Measurements from ENCODE around the gene SNRNP25. TPM values are rescaled to one million over a fixed set of nuclear protein-coding genes. Genes with fewer than 3 reads are reported as not detected.

SNRNP25 gene
- total RNA-seq, 2 donors from 2014 or later: 11.2 to 11.6 TPM

GRCh38 chr16:60929-61878, 7.6 kb downstream of the SNRNP25 start:
- intact Hi-C loops (cut with DNase I): no loop called here
- no peak for DNase-seq (ENCODE audit: low spot score)

DNA sequence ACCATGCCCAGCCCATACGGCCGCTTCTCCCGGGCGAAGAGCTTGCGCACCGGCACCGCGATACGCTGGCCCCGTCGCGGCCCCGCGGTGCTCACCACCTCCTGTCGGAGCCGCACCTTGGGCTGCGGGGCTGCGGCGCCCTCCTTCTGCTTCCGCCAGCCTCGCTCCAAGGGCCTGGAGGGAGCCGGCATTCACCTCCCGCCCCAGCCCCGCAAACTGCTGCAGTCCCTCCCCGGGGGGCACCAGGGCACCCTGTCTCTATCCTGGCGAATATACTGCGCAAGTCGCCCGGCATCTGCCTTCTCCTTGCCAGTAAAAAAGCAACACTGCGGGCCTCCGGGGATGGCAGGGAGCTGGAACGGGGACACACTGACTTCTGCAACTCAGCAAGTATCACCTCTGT, 8.3 kb downstream of the SNRNP25 start:
- intact Hi-C loops (cut with DNase I): no loop called here

DNA sequence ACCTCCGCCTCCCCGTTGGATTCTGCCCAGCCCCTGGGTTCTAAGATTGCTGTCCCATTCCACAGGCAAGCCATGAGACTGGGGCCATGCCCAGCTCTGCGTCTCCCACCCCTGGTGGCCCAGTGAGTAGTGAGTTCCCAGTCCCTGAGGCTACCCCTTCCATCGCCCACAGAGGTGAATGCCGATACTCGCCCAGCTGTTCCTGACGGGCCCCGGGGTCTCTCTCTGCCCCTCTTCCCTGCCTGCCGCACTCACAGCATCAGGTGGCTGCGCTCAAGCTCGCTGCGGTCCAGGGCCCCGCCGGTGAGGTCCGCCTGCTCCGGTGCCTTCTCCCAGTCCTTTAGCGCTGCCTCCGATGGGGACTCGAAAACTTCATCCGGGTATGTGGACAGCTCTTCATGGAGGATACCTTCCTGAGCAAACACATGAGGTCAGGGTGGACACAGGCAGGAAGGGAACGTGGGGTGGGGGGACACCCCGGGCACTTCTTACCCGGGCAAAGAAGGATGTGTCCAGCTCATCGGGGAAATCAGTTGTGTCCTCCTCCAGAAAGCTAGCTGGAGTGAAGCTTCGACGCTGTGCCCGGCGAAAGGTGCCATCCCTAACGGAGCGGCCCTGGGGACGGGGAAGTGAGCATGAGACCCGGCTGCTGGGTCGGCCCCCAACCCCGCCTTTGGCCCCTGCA, 8.8 kb downstream of the SNRNP25 start:
- intact Hi-C loops (cut with DNase I): no loop called here
- DNase-seq (ENCODE audit: low spot score): no peak

More for the DNA sequence above, 8.3 kb downstream of the SNRNP25 start:
- no peak for DNase-seq (ENCODE audit: low spot score)

DNA sequence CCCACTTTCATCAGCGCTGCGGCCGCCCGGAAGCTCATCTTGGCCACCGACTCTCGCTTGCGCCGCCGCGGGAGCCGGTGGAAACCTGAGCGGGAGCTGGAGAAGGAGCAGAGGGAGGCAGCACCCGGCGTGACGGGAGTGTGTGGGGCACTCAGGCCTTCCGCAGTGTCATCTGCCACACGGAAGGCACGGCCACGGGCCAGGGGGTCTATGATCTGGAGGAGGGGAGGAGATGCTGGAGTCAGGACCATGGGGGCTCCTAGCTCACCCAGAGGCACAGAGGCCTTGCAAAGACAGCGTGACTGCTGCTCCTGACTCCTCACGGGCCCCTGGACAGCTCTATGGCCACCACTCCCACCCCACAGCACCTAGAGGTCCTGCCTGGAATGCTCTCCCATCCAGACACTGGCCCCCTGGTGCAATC, 9.4 kb downstream of the SNRNP25 start:
- intact Hi-C loops (cut with DNase I): loop anchor here in 1 of 2 donors (1.0 kb wide), 1 partner anchor 27 kb away; no protein-coding TSS in a partner anchor
- DNase-seq (ENCODE audit: low spot score): no peak

GRCh38 chr16:63466-63865, 9.8 kb downstream of the SNRNP25 start:
- intact Hi-C loops (cut with DNase I): loop anchor here in 1 of 2 donors (1.0 kb wide), 1 partner anchor 27 kb away; no protein-coding TSS in a partner anchor
- DNase-seq (ENCODE audit: low spot score): no peak

GRCh38 chr16:63998-64913, 10.6 kb downstream of the SNRNP25 start:
- no peak for DNase-seq (ENCODE audit: low spot score)
- intact Hi-C loops (cut with DNase I): loop anchor here (1.0 to 2.0 kb wide), 2 partner anchors 26 to 33 kb away; no protein-coding TSS in a partner anchor

DNA sequence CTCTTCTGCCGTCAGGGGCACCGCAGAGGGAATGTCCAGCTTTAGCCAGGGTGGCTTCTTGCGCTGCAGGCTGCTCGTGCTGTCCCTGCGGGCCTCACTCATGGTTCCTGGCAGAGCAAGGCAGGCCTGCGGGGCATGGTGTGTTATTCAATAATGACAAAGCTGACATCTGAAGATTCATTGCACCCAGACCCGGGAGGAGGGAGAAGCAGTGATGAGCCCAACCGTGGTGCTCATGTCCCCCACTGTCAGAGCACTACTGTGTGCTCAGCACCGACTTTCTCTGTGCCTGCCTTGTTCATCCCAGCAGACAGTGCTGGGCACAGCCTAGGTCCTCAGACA, 11.3 kb downstream of the SNRNP25 start:
- DNase-seq (ENCODE audit: low spot score): no peak
- intact Hi-C loops (cut with DNase I): loop anchor here in 1 of 2 donors (2.0 kb wide), 1 partner anchor 32 kb away; no protein-coding TSS in a partner anchor

DNA sequence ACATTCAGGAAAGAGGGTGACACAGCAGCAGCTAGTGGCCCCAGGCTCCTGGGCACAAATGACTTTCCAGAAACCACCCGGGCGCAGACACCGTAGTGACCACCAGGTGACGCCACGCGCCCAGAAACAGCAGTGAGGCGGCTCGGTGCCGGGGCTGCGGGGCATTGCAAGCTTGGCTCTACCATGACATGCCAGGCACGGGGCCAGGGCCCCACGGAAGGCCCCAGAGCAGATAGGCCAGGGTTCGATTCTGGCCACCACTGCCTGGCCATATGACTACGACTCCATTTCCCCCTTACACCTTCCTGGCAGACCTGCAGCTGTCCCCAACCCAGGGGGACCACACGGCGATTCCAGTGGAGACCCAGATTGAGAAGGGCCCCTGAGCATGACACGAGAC, 12.1 kb downstream of the SNRNP25 start:
- DNase-seq (ENCODE audit: low spot score): peak; percentile 96
- intact Hi-C loops (cut with DNase I): loop anchor here in 1 of 2 donors (2.0 kb wide), 1 partner anchor 31 kb away; no protein-coding TSS in a partner anchor

DNA sequence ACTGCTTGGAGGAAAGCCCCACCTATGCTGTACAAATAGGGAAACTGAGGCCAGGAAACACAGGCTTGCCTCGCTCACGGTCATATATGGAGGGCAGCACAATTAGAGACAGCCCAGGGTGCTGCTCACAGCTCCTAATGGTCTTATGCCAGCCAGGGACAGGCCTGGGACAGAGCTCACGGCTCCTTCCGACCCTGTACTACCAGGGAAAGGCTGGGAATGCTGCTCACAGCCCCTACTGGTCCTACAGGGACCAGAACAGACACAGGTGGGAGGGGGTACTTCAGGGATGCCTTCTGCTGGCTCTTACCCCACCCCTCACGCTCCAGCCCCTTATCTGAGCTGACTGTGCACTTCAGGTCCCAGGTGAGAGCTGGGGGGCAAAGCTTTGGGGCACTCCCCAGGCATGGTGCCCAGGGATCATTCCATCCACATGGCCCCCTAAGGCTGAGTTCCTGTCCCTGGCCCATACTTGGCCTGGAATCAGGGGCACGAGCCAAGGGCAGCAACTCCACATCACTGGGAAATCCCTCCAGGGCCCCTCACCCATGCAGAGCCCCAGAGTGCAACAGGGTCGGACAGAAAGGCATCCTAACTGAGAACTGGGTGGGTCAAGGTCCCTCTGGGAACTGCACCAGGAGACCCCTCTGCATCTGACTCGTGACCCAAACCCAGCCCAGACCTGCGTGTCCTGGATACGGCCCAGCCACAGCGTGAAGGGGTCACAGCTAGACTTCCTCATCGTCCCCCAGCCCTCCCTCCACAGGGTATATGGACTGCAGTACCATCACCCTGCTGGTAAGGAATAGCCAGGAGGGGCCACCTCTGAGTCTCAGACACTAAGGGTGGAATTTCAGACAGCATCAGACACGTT, 12.9 kb downstream of the SNRNP25 start:
- no peak for DNase-seq (ENCODE audit: low spot score)
- intact Hi-C loops (cut with DNase I): no loop called here

DNA sequence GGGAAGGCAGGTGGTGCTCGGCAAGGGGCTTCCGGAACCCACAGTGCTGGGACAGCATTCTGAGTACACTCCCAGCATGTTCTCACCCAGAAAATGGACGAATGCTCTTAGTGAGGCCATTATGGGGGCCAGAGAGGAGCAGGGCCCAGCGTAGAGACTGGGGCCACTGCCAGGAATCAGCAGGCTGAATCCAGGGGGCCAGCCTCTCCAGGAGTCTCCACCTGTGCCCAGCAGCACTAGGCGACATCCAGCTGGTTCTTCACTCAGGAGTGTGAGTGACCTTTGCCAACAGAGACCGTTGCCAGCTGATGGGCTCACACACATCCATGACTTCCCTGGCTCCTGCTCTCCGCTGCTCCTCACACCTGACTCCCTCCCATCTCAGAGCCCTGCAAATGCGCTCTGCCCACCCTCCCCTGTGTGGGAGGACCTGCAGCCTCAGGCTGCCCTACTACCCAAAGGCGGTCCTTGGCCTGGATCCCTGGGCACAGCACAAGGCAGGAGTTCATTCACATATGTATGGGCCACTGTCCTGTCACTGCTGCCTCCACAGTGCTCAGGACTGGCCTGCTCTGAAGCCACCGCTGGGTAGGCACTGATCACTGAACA, 13.7 kb downstream of the SNRNP25 start:
- intact Hi-C loops (cut with DNase I): no loop called here

DNA sequence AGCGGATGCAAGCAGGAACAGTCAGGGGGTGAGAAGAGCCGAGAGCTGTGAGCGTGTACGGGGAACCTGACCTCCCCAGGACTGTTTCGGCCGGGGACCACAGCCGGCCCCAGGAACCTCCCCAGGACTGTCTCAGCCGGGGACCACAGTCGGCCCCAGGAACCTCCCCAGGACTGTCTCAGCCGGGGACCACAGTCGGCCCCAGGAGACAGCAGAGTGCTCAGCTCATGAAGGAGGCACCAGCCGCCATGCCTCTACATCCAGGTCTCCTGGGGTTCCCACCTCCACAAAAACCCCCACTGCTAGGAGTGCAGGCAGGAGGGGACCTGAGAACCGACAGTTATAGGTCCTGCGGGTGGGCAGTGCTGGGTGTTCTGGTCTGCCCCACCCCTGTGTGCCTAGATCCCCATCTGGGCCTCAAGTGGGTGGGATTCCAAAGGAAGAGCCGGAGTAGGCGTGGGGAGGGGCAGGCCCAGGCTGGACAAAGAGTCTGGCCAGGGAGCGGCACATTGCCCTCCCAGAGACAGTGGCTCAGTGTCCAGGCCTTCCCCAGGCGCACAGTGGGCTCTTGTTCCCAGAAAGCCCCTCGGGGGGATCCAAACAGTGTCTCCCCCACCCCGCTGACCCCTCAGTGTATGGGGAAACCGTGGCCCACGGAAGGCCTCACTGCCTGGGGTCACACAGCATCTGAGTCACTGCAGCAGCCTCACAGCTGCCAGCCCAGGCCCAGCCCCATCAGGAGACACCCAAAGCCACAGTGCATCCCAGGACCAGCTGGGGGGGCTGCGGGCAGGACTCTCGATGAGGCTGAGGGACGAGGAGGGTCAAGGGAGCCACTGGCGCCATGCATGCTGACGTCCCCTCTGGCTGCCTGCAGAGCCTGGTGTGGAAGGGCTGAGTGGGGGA, 14.5 kb downstream of the SNRNP25 start:
- DNase-seq (ENCODE audit: low spot score): peak; percentile 84
- intact Hi-C loops (cut with DNase I): no loop called here

More for the DNA sequence above, 13.7 kb downstream of the SNRNP25 start:
- peak; percentile 69 for DNase-seq (ENCODE audit: low spot score)

- no peak for DNase-seq (ENCODE audit: low spot score)
- intact Hi-C loops (cut with DNase I): no loop called here
Observed at GRCh38 chr16:69181-69580, 15.6 kb downstream of the SNRNP25 start.

DNA sequence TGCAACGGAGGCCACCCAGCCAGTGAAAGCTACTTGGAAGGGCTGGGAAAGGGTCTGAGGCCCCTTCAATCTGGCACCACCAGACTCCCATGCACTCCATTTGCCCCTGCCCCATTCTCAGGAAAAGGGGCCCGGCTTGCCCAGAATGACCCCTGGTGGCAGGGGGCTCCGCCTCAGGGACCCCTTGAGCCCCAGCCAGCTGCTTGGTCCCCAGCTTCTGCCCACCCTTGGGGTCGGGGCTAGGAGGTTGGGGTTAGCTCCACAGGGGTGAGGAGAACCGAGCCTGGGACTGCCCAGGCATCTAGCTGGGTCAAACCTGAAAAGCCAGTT, 17.5 kb downstream of the SNRNP25 start:
- peak; percentile 67 for DNase-seq (ENCODE audit: low spot score)
- intact Hi-C loops (cut with DNase I): no loop called here

DNA sequence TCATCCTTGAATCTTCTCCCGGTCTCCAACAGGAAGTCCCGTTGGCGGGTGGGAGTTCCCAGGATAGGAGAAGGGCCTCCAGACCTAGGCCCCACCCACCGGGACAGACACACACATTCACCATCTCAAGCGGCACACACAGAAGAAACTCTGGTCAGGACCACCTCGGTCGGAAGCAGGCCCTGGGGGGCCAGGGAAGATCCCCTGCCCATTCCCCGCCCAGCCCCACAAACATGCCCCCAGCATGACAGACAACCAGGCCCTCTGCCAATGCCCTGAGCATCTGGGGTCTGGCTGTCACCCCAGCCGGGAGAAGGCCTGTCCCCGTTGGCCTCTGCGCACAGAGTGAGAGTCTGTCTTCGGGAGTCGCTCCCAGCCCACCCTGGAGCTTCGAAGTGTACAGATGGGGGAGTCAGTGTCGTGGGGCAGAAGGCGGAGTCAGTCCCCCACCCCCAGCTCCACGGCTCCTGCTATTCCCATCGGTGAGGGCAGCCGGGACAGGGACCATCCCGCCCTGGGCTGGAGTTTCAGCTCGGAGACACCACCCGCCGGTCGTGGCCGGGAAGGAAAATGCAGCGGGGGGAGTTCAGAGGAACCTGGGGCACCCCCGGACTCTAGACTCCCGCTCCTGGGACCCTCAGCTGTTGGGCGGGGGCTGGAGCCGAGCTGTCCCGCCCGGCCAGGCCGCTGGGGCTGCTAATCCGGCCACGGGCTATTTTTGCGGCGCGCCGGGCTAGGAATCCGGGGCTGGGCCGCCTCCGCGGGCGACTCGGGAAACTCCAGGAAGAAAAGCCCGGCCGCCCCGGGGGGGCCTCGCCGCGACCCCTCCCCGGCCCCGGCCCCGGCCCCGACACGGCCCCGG, 18.1 kb downstream of the SNRNP25 start:
- DNase-seq (ENCODE audit: low spot score): peak; percentile 91
- intact Hi-C loops (cut with DNase I): no loop called here

DNA sequence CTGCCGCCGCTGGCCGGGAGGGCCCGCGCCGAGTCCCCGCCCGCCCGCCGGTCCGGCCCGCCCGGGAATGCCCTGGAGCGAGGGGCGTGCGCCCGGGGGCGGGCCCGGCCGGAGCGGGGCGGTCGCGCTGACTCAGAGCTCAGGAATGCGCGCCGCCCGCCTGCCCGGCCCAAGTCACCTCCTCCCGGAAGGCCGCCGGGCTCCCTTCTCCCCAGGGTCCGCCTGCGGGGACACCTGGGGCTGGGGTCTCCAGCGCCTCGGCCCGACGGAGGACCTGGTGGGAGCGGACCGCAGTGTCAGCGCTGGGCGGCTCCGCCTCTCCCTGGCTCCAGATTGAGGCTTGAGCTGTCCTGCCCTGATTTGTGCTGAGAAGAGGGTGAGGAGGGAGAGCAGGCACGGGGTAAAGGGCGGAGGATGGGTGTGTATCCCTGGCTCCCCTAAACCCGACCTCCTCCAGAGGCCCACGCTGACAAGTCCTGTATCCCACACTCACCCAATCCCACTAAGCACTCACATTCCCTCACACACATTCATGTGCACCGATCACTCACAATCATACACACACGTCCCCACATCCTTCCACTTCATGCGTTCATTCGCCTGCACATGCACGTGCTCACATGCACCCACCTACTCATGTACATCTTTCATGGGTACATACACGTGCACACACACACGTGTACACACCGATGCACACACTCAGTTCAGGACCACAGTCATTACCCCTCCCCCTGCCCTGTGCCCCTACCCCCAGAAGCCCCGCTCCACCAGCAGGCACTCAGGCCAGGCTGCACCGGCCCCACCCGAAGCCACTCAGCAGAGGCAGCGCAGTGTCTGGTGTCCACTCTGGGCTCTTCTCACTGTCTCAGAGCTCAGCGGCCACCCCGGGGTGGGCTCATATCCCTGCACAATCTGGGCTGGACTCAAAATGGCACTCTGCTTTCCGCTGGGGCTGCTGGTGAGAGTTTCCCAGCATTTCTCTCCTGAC, 19.2 kb downstream of the SNRNP25 start, which contains the start of gene RHBDF1:
Gene RHBDF1, minus strand, starts transcription at position 71 of the 988 bp plus-strand sequence. CDS start 7,616 bp downstream, outside the sequence.
- DNase-seq (ENCODE audit: low spot score): no peak
- intact Hi-C loops (cut with DNase I): no loop called here

Measured in posterior vena cava (tissue), 2 donors.